Measurements from ENCODE around the gene MIEF2. TPM values are rescaled to one million over a fixed set of nuclear protein-coding genes. Genes with fewer than 3 reads are reported as not detected.

The MIEF2 gene
- total RNA-seq, 2 experiments from 2014 or later = 6.5 to 6.8 TPM

- POLR2A ChIA-PET = no interaction called here
- CTCF ChIA-PET = no interaction called here
- Mint-ChIP-seq H3K36me3 (peaks cover 28% of the 10 kb centered on the region), H3K27ac (peak overlapping the region; percentile 98), H3K9me3 (no peaks in the 10 kb centered on the region), H3K27me3 (no peaks in the 10 kb centered on the region), H3K4me1 (ENCODE audit: low read depth) (peaks cover 76% of the 10 kb centered on the region), H3K4me3 (peak overlapping the region; percentile 95)
- intact Hi-C loops (cut with micrococcal nuclease) = loop anchor here (1.0 to 10.0 kb wide), 6 partner anchors 48 to 469 kb away; partner anchors contain the start of genes ALKBH5, ATPAF2, GID4 and LLGL1
- no peak for DNase-seq
Observed at GRCh38 chr17:18315562-18315922, 55.1 kb downstream of the MIEF2 start.

GRCh38 chr17:18315961-18316360, 55.5 kb downstream of the MIEF2 start:
- H3K27me3 Mint-ChIP-seq = no peaks in the 10 kb centered on the region
- H3K4me1 Mint-ChIP-seq (ENCODE audit: low read depth) = peaks cover 77% of the 10 kb centered on the region
- CTCF ChIA-PET = no interaction called here
- POLR2A ChIA-PET = no interaction called here
- H3K9me3 Mint-ChIP-seq = no peaks in the 10 kb centered on the region
- intact Hi-C loops (cut with micrococcal nuclease) = loop anchor here (1.0 to 10.0 kb wide), 6 partner anchors 47 to 469 kb away; partner anchors contain the start of genes ALKBH5, ATPAF2, GID4 and LLGL1
- no peak for DNase-seq
- H3K36me3 Mint-ChIP-seq = peaks cover 25% of the 10 kb centered on the region
- peak overlapping the region; percentile 95 for H3K4me3 Mint-ChIP-seq
- peak overlapping the region; percentile 98 for H3K27ac Mint-ChIP-seq

Other genes with a start within 250 kb of the MIEF2 start
- 10 to 100 TPM; 27.5 to 30.0 TPM for gene ATPAF2, start 221.5 kb upstream of the MIEF2 start, total RNA-seq
- 1 to 10 TPM; 6.1 to 6.2 TPM for gene GID4, start 221.3 kb upstream of the MIEF2 start, total RNA-seq
- gene DRG2, start 172.7 kb upstream of the MIEF2 start, total RNA-seq = 10 to 100 TPM; 37.7 to 39.3 TPM
- 1 to 10 TPM in 1 of 2 experiments, under 1 TPM in 1; 0.78 to 1.3 TPM for gene MYO15A, start 151.9 kb upstream of the MIEF2 start, total RNA-seq
- gene ALKBH5, start 76.8 kb upstream of the MIEF2 start, total RNA-seq = 100 to 1,000 TPM; 122 to 127 TPM
- 10 to 100 TPM; 27.3 to 27.5 TPM for gene LLGL1, start 35.0 kb upstream of the MIEF2 start, total RNA-seq
- gene FLII, start 1.9 kb upstream of the MIEF2 start, total RNA-seq = 100 to 1,000 TPM; 357 to 359 TPM
- 10 to 100 TPM; 52.4 to 53.0 TPM for gene TOP3A, start 54.3 kb downstream of the MIEF2 start, total RNA-seq
- gene SMCR8, start 54.6 kb downstream of the MIEF2 start, total RNA-seq = 10 to 100 TPM; 11.1 to 11.3 TPM
- 10 to 100 TPM; 49.2 to 49.9 TPM for gene SHMT1, start 102.9 kb downstream of the MIEF2 start, total RNA-seq
- gene EVPLL, start 117.1 kb downstream of the MIEF2 start, total RNA-seq = not detected
- gene LGALS9C, start 216.1 kb downstream of the MIEF2 start, total RNA-seq = under 1 TPM in 1 of 2 experiments, not detected in 1; 0.19 TPM